Measurements from ENCODE around the gene GGA1. TPM values are rescaled to one million over a fixed set of nuclear protein-coding genes. Genes with fewer than 3 reads are reported as not detected.

GGA1 gene
- total and polyA plus RNA-seq, 11 donors, result 22.7 to 45.7 (median 27.4) TPM

DNA sequence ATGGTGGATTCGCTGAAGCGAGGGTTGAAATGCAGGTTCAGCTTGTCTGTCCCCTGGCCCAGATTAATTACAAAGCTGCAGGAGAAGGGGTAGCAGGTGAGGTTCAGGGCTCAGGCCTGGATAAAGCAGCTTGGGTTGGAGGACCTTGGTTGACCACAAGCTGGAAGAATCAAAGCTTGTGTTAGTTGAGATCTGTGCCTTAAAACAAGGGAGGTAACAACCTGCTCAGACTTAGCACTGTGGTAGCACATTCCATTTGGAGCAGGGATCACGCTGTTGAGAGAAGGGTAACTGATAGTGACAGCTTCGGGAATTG is 38.0 kb upstream of the GGA1 start:
- peaks cover 5 to 50% (median 28%) of the 10 kb centered on the region in 12 donors for H3K4me1 ChIP-seq
- intact Hi-C loops (cut with DNase I), result loop anchor here in 5 of 10 donors (5.0 to 10.0 kb wide), 2 partner anchors 33 to 256 kb away; no protein-coding TSS in a partner anchor
- ATAC-seq, result no peak

DNA sequence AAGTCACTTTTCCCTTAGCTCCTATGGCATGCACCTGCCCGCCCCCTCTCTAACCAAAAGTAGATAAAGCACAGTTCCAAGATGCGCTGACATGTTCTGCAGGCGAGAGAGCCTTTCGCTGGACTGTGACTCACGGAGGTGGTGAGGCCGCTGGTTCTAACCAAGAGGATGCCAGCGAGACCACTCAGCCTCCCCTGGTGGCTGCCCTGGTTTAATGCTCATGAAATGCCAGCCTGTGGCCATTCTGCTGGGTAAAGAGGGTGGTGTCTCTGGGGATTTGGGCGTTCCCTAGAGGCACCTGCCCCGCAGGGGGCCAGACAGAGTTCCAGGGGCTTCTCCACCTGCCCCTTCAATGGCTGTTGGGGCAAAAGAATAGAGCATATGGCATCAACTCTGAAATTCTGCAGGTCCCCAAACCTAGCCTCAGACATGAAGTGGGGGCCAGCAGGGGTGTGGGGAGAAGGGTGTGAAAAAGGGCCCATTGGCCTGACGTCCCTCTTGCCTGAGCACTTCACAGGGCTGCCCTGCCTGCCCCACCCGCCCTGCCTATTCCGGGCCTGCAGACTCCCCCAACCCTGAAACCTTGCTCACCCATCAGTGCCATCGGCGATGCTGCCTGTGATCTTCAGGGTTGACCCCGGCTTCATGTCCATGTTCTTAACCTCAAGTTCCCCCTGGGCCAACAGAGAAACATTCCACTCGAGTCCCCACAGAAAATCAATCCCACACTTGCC is 37.2 kb upstream of the GGA1 start:
- TF ChIP-seq CTCF (IDR thresholded peaks at IDR 0.05), result no peak
- no peak for TF ChIP-seq POLR2A (IDR thresholded peaks at IDR 0.05)
- H3K4me3 ChIP-seq, result no peak overlapping the region
- intact Hi-C loops (cut with DNase I), result loop anchor here in 5 of 10 donors (5.0 to 10.0 kb wide), 2 partner anchors 34 to 257 kb away; no protein-coding TSS in a partner anchor
- DNase-seq (peak in 1 of 5 donors; percentile 23), ATAC-seq (no peak)
- H3K9me3 ChIP-seq, result no peaks in the 10 kb centered on the region
- WGBS, 4 donors, result 70 to 77% (median 74%) methylated on average over 16 of the region's 16 CpGs
- peaks cover 0 to 28% (median 20%) of the 10 kb centered on the region in 9 donors for H3K36me3 ChIP-seq
- no peak overlapping the region for H3K27ac ChIP-seq
- no peaks in the 10 kb centered on the region for H3K27me3 ChIP-seq
- peaks cover 3 to 42% (median 21%) of the 10 kb centered on the region in 12 donors for H3K4me1 ChIP-seq

More for the DNA sequence above, 38.0 kb upstream of the GGA1 start:
- TF ChIP-seq CTCF (IDR thresholded peaks at IDR 0.05), result no peak
- no peak for TF ChIP-seq POLR2A (IDR thresholded peaks at IDR 0.05)
- Histone ChIP-seq H3K27me3 (no peaks in the 10 kb centered on the region), H3K4me3 (no peak overlapping the region), H3K36me3 (peaks cover 0 to 36% (median 26%) of the 10 kb centered on the region in 9 donors), H3K27ac (no peak overlapping the region), H3K9me3 (no peaks in the 10 kb centered on the region)
- WGBS, 4 donors, result 68 to 72% (median 71%) methylated on average over 4 of the region's 4 CpGs
- no peak for DNase-seq

DNA sequence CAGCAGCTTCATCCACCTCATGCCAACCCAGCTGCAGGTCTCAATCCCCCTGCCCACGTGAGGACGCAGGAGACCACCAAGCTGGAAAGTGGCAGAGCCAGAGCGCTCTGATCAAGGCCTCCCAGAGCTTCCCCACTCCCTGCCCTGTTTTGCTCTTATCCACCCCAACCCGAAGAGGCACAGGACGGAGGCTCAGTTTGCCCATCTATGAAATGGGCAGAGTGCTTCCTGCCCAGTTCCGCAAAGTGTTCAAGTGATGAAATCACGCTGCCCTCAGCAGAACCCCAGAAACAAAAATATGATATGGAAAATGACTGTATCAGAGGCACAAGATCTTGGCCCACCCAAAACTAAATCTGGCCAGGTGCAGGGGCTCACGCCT is 36.7 kb upstream of the GGA1 start:
- ATAC-seq, result no peak
- TF ChIP-seq POLR2A (IDR thresholded peaks at IDR 0.05) (no peak), CTCF (IDR thresholded peaks at IDR 0.05) (no peak)

DNA sequence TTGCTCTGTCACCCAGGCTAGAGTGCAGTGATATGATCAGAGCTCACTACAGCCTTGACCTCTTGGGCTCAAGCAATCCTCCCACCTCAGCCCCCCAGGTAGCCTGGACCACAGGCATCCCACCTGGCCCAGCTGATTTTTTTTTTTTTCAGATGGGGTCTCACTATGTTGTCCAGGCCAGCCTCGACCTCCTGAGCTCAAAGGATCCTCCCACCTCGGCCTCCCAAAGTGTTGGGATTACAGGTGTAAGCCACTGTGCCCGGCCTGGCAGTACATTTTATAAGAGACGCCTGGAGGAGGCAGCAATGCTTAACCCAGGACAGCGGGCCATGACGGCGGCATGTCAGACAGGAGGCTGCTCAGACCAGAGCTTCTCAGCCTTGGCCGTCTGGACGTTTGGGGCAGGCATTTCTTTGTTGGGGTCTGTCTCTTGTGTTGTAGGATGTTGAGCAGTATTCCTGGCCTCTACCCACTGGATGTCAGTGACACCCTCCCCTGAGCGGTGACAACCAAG is 33.1 kb upstream of the GGA1 start:
- no peaks in the 10 kb centered on the region for H3K9me3 ChIP-seq
- H3K27ac ChIP-seq, result no peak overlapping the region
- H3K36me3 ChIP-seq, result no peaks in the 10 kb centered on the region
- ATAC-seq (no peak), DNase-seq (no peak)
- H3K4me1 ChIP-seq, result peaks cover 0 to 11% (median under 1%) of the 10 kb centered on the region in 12 donors
- intact Hi-C loops (cut with DNase I), result loop anchor here in 1 of 10 donors (10.0 kb wide), 1 partner anchor 261 kb away; no protein-coding TSS in a partner anchor
- WGBS, 4 donors, result 81 to 93% (median 88%) methylated on average over 10 of the region's 10 CpGs
- H3K27me3 ChIP-seq, result no peaks in the 10 kb centered on the region
- H3K4me3 ChIP-seq, result no peak overlapping the region
- TF ChIP-seq POLR2A (IDR thresholded peaks at IDR 0.05), result no peak
- TF ChIP-seq CTCF (IDR thresholded peaks at IDR 0.05), result no peak

More for the DNA sequence above, 36.7 kb upstream of the GGA1 start:
- Histone ChIP-seq H3K4me3 (no peak overlapping the region), H3K27ac (no peak overlapping the region), H3K27me3 (no peaks in the 10 kb centered on the region), H3K36me3 (peaks cover 0 to 23% (median 15%) of the 10 kb centered on the region in 9 donors), H3K4me1 (peaks cover 0 to 37% (median 15%) of the 10 kb centered on the region in 12 donors), H3K9me3 (no peaks in the 10 kb centered on the region)
- no peak for DNase-seq
- 89 to 93% (median 92%) methylated on average over 8 of the region's 8 CpGs for WGBS, 4 donors
- intact Hi-C loops (cut with DNase I), result loop anchor here in 5 of 10 donors (5.0 to 10.0 kb wide), 2 partner anchors 35 to 257 kb away; no protein-coding TSS in a partner anchor

Data from heart left ventricle (tissue), 16 donors.